Measurements from ENCODE around the gene KIAA1586. TPM values are rescaled to one million over a fixed set of nuclear protein-coding genes. Genes with fewer than 3 reads are reported as not detected.

KIAA1586 gene
- total and polyA plus RNA-seq, 2 of the 13 experiments (the other 11 are each of a cell fraction or from before 2014, with no cell fraction given): 5.5 to 16.9 TPM

GRCh38 chr6:57089687-57090457, 43.4 kb downstream of the KIAA1586 start, which contains the start of gene ZNF451 (continued):
- TF ChIP-seq PRDM10 (CRISPR knock-in tag; IDR thresholded peaks at IDR 0.05; ENCODE audit: low read depth) (peak; percentile 78; the same call in 1 of the 2 replicates), ZNF124 (CRISPR knock-in tag; IDR thresholded peaks at IDR 0.05) (peak; percentile 87), HDAC1 (CRISPR knock-in tag; IDR thresholded peaks at IDR 0.05) (peak; percentile 95), ZNF280B (CRISPR knock-in tag; IDR thresholded peaks at IDR 0.05; ENCODE audit: borderline replicate concordance) (0 out of 2 replicates have a peak, but pooled peaks have one; percentile 21), TEF (CRISPR knock-in tag; IDR thresholded peaks at IDR 0.05) (peak; percentile 65; the same call in 1 of the 2 replicates), KDM3A (CRISPR knock-in tag; IDR thresholded peaks at IDR 0.05; ENCODE audit: low read depth) (peak; percentile 86), DMAP1 (CRISPR knock-in tag; IDR thresholded peaks at IDR 0.05) (peak; percentile 75), PCBP1 (IDR thresholded peaks at IDR 0.05; ENCODE audit: borderline replicate concordance, low read depth, low read length) (peak; percentile 92; the same call in 1 of the 2 replicates), JDP2 (CRISPR knock-in tag; IDR thresholded peaks at IDR 0.05; ENCODE audit: borderline replicate concordance) (no peak), DZIP1 (CRISPR knock-in tag; IDR thresholded peaks at IDR 0.05) (no peak), TEAD2 (CRISPR knock-in tag; IDR thresholded peaks at IDR 0.05) (no peak), ZBTB46 (CRISPR knock-in tag; IDR thresholded peaks at IDR 0.05; ENCODE audit: borderline replicate concordance) (no peak), ZNF576 (CRISPR knock-in tag; IDR thresholded peaks at IDR 0.05) (no peak), ZNF597 (CRISPR knock-in tag; IDR thresholded peaks at IDR 0.05) (no peak), SNAPC5 (CRISPR knock-in tag; IDR thresholded peaks at IDR 0.05; ENCODE audit: borderline replicate concordance) (peak; percentile 20; the same call in 1 of the 2 replicates)
